Heart left ventricle (tissue), 16 donors: ENCODE data around the gene TYK2. TPM values are rescaled to one million over a fixed set of nuclear protein-coding genes. Genes with fewer than 3 reads are reported as not detected.

Experiments used
- ATAC-seq, 4 donors: fragments of 200-7000 bp; cut with Tn5 transposase; one replicate each; pipeline ENCODE4 v1.9.1; 2020 to 2022; ENCODE audit warnings: moderate library complexity in 4 of 4, mild to moderate bottlenecking in 3 of 4, moderate number of reproducible peaks in 1 of 4
- DNase-seq, 5 donors: peaks; one replicate each; pipeline ENCODE4 v3.0.0-alpha.2; 2020
- H3K27ac ChIP-seq, 12 donors: fragments of 200-600 bp; sonication (generic) in 4 of 12; one replicate each; pipeline versions ENCODE4 v1.5.0 to v1.8.0; 2016 to 2022; ENCODE audit warnings: mild to moderate bottlenecking in 2 of 12
- H3K27me3 ChIP-seq, 9 donors: fragments of 200-600 bp; sonication (generic) in 2 of 9; one replicate each; pipeline versions ENCODE4 v1.5.1 to v1.8.0; 2016 to 2022; ENCODE audit warnings: mild to moderate bottlenecking in 3 of 9
- H3K36me3 ChIP-seq, 9 donors: fragments of 200-600 bp; sonication (generic) in 2 of 9; one replicate each; pipeline versions ENCODE4 v1.5.0 to v1.8.0; 2018 to 2022; ENCODE audit warnings: mild to moderate bottlenecking in 2 of 9
- H3K4me1 ChIP-seq, 12 donors: fragments of 200-600 bp; sonication (generic) in 4 of 12; one replicate each; pipeline versions ENCODE4 v1.5.0 to v1.8.0; 2016 to 2022; ENCODE audit warnings: mild to moderate bottlenecking in 3 of 12
- H3K4me3 ChIP-seq, 12 donors: fragments of 200-600 bp; sonication (generic) in 4 of 12; one replicate each; pipeline versions ENCODE4 v1.5.0 to v1.8.0; 2017 to 2022; ENCODE audit warnings: mild to moderate bottlenecking in 9 of 12, moderate library complexity in 4 of 12
- H3K9me3 ChIP-seq, 12 donors: fragments of 200-600 bp; sonication (generic) in 4 of 12; one replicate each; pipeline versions ENCODE4 v1.5.0 to v1.8.0; 2016 to 2022; ENCODE audit warnings: mild to moderate bottlenecking in 1 of 12
- POLR2A ChIP-seq, 2 donors: fragments of 450-650 bp; IDR thresholded peaks; one replicate each; pipeline ENCODE4 v1.6.1; 2017; ENCODE audit warnings: antibody characterized with exemption in 2 of 2, mild to moderate bottlenecking in 2 of 2, moderate library complexity in 2 of 2
- WGBS, 4 donors: extraction: QIAGEN DNeasy Blood & Tissue Kit in 2 of 4; methylation state at CpG; one replicate each; pipeline versions ENCODE4 v1.1.5 to v1.1.7; 2013 to 2018; 5-methylcytosine and 5-hydroxymethylcytosine counted together
- intact Hi-C, 10 donors: fragments of 100-400 bp; cut with DNase I; formaldehyde crosslinking; loops; one replicate each; pipeline versions ENCODE4 v1.11.1 to v1.14.2; 2022
- polyA plus RNA-seq, 2 donors: library from polyadenylated mRNA; stranded (reverse); fragments of 200-250 nt; gene quantifications; one replicate each; pipeline ENCODE4 v1.2.3, GENCODE V29; 2013
- total RNA-seq, 9 donors: library from RNA; depleted of rRNA in 2 of 9; stranded (reverse); fragments of >200 nt in 2 of 9; fragmentation: NEBNext Ultra II Directional in 3 of 9; extraction: Animal tissue kit (Norgen Biotek cat#: 25700) in 3 of 9; gene quantifications; one replicate each; pipeline versions ENCODE4 v1.1.0 to v1.2.4, GENCODE V29; 2016 to 2023
- TF ChIP-seq, protein P1 (sequence below), 12 donors: fragments of 200-600 bp; sonication (generic) in 4 of 12; IDR thresholded peaks; one replicate each; pipeline versions ENCODE4 v1.5.0 to v1.8.0; 2018 to 2022; ENCODE audit warnings: antibody characterized with exemption in 12 of 12, mild to moderate bottlenecking in 5 of 12
- donor health status: ischemic (EF 13 %, LVEDD 7.1; RV severe dilation, severe dysfunction).
- donor health status: healthy with polysubstance abuse.
- donor health status: DM: no; HTN: yes; CAD: no.
- donor health status: DM: no; HTN: no; CAD: no.
- donor health status: ischemic (EF 25% LVEDD 6.9; RV normal size, moderate dysfunction).
- donor health status: ischemic (EF 25% LVEDD 5.7; RV mildly dilated, moderate dysfunction).
- donor health status: healthy.
- donor health status: DM: yes; HTN: yes; CAD: no.
- donor health status: ischemic (EF 35%, LVEDD 5.7; RV mildly dilated, moderate dysfunction).
- donor health status: nonischemic (EF 11% LVEDD 7.7; RV severe dilation, severe dysfunction).
- donor health status: DM: yes; HTN: yes; CAD: no.
- donor health status: PGD.
- donor health status: ischemic (EF 29% LVEDD 5.4; RV normal size, mild dysfunction).
- donor health status: nonischemic (EF 23%, LVEDD 6.1; RV moderate dilation, normal function).

TYK2 gene
- total and polyA plus RNA-seq, 11 donors: 37.7 to 100 (median 59.4) TPM

- DNase-seq (peak in 1 of 5 donors; percentile 66), ATAC-seq (peak in 3 of 4 donors; percentile 7 to 42 (median 31))
- Histone ChIP-seq H3K27me3 (peaks cover 4 to 31% (median 11%) of the 10 kb centered on the region in 9 donors), H3K27ac (peak overlapping the region in 4 of 12 donors; percentile 10 to 89 (median 29)), H3K4me1 (peaks cover 6 to 75% (median 18%) of the 10 kb centered on the region in 12 donors), H3K36me3 (no peaks in the 10 kb centered on the region), H3K4me3 (peak overlapping the region in 1 of 12 donors; percentile 25), H3K9me3 (no peaks in the 10 kb centered on the region)
- WGBS, 4 donors: 63 to 75% (median 66%) methylated on average over 14 to 18 of the region's 18 CpGs
- intact Hi-C loops: loop anchor here in 5 of 10 donors (10.0 kb wide), 3 partner anchors 66 to 166 kb away; partner anchors contain the start of genes CDKN2D (in 4 of the 5) and KRI1 (in 4 of the 5)
- TF ChIP-seq, protein P1, sequence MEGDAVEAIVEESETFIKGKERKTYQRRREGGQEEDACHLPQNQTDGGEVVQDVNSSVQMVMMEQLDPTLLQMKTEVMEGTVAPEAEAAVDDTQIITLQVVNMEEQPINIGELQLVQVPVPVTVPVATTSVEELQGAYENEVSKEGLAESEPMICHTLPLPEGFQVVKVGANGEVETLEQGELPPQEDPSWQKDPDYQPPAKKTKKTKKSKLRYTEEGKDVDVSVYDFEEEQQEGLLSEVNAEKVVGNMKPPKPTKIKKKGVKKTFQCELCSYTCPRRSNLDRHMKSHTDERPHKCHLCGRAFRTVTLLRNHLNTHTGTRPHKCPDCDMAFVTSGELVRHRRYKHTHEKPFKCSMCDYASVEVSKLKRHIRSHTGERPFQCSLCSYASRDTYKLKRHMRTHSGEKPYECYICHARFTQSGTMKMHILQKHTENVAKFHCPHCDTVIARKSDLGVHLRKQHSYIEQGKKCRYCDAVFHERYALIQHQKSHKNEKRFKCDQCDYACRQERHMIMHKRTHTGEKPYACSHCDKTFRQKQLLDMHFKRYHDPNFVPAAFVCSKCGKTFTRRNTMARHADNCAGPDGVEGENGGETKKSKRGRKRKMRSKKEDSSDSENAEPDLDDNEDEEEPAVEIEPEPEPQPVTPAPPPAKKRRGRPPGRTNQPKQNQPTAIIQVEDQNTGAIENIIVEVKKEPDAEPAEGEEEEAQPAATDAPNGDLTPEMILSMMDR (IDR thresholded peaks at IDR 0.05): no peak
- no peak for TF ChIP-seq POLR2A (IDR thresholded peaks at IDR 0.05)
Observed at GRCh38 chr19:10408511-10409283, 28.3 kb upstream of the TYK2 start.

DNA sequence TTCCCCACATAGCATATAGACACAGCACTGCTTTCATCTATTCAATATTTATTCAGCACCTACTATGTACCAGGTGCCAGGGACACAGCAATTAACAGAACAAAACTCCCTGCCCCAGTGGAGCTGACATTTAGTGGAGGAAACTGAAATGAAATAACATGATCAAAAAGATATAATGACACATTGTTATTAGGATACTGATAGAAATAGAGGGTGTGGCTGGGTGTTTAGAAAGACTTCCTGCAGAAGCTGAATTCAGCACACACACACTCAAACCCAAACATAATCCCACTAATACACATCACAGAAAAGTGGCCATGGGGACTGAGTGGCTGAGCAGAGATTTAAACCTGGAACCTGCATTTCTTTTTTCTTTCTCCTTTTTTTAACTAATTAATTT is 26.7 kb upstream of the TYK2 start:
- ATAC-seq (no peak), DNase-seq (no peak)
- Histone ChIP-seq H3K4me1 (peaks cover 6 to 75% (median 18%) of the 10 kb centered on the region in 12 donors), H3K4me3 (no peak overlapping the region), H3K27ac (peak overlapping the region in 1 of 12 donors; percentile 54), H3K36me3 (no peaks in the 10 kb centered on the region), H3K9me3 (no peaks in the 10 kb centered on the region), H3K27me3 (peaks cover 4 to 31% (median 11%) of the 10 kb centered on the region in 9 donors)
- TF ChIP-seq POLR2A (IDR thresholded peaks at IDR 0.05): no peak
- intact Hi-C loops: loop anchor here in 5 of 10 donors (10.0 kb wide), 3 partner anchors 68 to 168 kb away; partner anchors contain the start of genes CDKN2D (in 4 of the 5) and KRI1 (in 4 of the 5)

DNA sequence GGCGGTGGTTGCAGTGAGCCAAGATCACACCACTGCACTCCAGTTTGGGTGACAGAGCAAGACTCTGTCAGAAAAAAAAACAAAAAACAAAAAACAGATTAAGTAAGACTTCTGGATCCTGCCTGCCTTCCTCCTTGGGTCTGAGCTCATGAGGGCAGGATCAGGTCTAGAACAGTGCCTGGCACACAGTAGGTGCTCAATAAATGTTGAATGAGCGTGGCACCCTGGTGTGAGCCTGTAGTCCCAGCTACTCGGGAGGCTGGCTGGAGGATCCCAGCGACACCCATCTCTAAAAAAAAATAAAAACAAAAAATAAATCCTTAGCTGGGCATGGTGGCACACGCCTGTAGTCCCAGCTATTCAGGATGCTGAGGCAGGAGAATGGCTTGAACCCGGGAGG is 25.8 kb upstream of the TYK2 start:
- Histone ChIP-seq H3K27me3 (peaks cover 4 to 31% (median 11%) of the 10 kb centered on the region in 9 donors), H3K36me3 (peaks cover 0 to under 1% (median 0%) of the 10 kb centered on the region in 9 donors)

DNA sequence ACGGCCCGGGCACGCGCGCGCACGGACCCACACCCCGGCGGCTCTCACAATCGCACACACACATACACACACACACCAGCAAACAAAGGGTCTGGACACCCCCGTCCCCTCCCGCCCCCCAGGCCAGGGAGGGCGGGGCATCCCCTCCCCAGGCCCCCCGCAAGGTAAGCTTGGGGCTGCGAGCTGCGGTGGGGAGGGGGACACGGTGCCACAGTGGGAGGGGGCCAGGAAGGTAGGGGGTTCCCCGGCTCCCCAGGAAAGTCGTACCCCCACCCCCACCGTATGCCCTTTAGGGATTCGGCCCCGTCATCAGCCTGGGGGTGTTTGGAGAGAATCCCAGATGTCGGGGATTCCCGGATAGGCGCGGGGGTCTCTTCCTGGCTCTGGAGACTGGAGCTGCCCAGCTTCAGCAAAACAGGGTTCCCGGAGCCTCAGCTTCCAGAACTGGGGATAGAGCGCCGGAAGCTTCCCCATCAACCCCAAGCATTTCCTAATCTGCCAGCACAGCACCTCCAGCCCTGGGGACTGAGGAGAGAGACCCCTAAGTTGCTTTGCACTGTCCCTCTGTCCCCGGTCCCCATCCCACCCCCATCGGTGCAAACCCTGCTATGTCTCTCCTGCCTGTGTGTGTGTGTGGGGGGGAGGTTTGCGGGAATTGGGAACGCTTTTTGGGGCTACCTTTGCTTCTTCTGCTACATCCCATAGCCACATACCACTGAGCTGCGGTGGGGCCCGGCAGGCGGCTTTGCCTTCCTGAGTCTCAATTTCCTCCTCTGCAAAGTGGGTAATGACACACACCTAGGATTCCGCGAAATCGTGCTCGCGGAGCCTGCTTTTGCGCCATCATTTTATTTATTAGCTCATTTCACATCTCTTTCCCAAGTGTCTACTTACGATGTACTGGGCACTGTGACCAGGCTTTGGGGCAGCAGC is 24.8 kb upstream of the TYK2 start:
- no peaks in the 10 kb centered on the region for H3K9me3 ChIP-seq
- peaks cover 4 to 31% (median 11%) of the 10 kb centered on the region in 9 donors for H3K27me3 ChIP-seq
- H3K27ac ChIP-seq: peak overlapping the region in 1 of 12 donors; percentile 54
- intact Hi-C loops: loop anchor here in 7 of 10 donors (1.0 to 10.0 kb wide), 6 partner anchors 19 to 170 kb away; partner anchors contain the start of genes CDKN2D (in 5 of the 7) and KRI1 (in 5 of the 7)
- H3K4me3 ChIP-seq: peak overlapping the region in 10 of 12 donors; percentile 58 to 98 (median 92)
- 6 to 9% (median 7%) methylated on average over 29 to 43 of the region's 43 CpGs for WGBS, 4 donors
- TF ChIP-seq, protein P1 (IDR thresholded peaks at IDR 0.05): no peak
- TF ChIP-seq POLR2A (IDR thresholded peaks at IDR 0.05): no peak
- ATAC-seq (no peak), DNase-seq (no peak)
- peaks cover 0 to 10% (median 0%) of the 10 kb centered on the region in 9 donors for H3K36me3 ChIP-seq
- H3K4me1 ChIP-seq: peaks cover 9 to 86% (median 36%) of the 10 kb centered on the region in 12 donors

More for the DNA sequence above, 25.8 kb upstream of the TYK2 start:
- no peak for DNase-seq
- TF ChIP-seq POLR2A (IDR thresholded peaks at IDR 0.05): no peak
- TF ChIP-seq, protein P1 (IDR thresholded peaks at IDR 0.05): no peak
- Histone ChIP-seq H3K4me3 (no peak overlapping the region), H3K4me1 (peaks cover 9 to 79% (median 26%) of the 10 kb centered on the region in 12 donors), H3K9me3 (no peaks in the 10 kb centered on the region), H3K27ac (peak overlapping the region in 1 of 12 donors; percentile 54)
- 81 to 84% (median 82%) methylated on average over 6 of the region's 6 CpGs for whole genome bisulfite sequencing, 4 donors
- intact Hi-C loops: loop anchor here in 5 of 10 donors (10.0 kb wide), 3 partner anchors 69 to 169 kb away; partner anchors contain the start of genes CDKN2D (in 4 of the 5) and KRI1 (in 4 of the 5)
- ATAC-seq: no peak
